CD4-positive, alpha-beta T cell (primary cell): ENCODE measurements around the gene SUCO. TPM values are rescaled to one million over a fixed set of nuclear protein-coding genes. Genes with fewer than 3 reads are reported as not detected.

ENCODE experiments used
- ATAC-seq: fragments of 200-7000 bp; cut with Tn5 transposase; one replicate; pipeline ENCODE4 v1.10.0; 2022; ENCODE audit warnings: mild to moderate bottlenecking; ENCODE audit not compliant: poor library complexity
- CTCF ChIA-PET: fragments of 350-600 bp; sonication (Branson Sonifier 250); formaldehyde crosslinking; loops from one replicate; lab custom pipeline; 2021; ENCODE audit warnings: antibody characterized with exemption, inconsistent platforms; lab: Charles Lee
- POLR2A ChIA-PET: fragments of 350-600 bp; sonication (Branson Sonifier 250); formaldehyde crosslinking; loops from one replicate; lab custom pipeline; 2021; ENCODE audit warnings: antibody characterized with exemption, inconsistent platforms; lab: Charles Lee
- DNase-seq, 14 experiments: peaks; one replicate each; pipeline ENCODE4 v3.0.0-alpha.2; 2013 to 2020; ENCODE audit warnings: mixed read lengths in 2 of 14
- H3K27ac ChIP-seq, 2 donors: one replicate each; pipeline versions ENCODE4 v1.5.1 to v1.7.0; 2013; ENCODE audit warnings: low read length in 2 of 2, low read depth in 1 of 2, mild to moderate bottlenecking in 1 of 2
- H3K27me3 ChIP-seq, 2 experiments: 1 replicate in 1 of 2; 2 replicates in 1 of 2; pipeline versions ENCODE4 v1.6.1 to v1.7.0; 2013; ENCODE audit warnings: low read length in 2 of 2, control low read depth in 1 of 2, mild to moderate bottlenecking in 1 of 2, moderate library complexity in 1 of 2; ENCODE audit not compliant: insufficient read depth in 2 of 2, control insufficient read depth in 1 of 2
- H3K36me3 ChIP-seq: one replicate; pipeline ENCODE4 v1.6.1; 2013; ENCODE audit warnings: low read length, control low read depth; ENCODE audit not compliant: insufficient read depth
- H3K4me1 ChIP-seq: one replicate; pipeline ENCODE4 v1.6.1; 2013; ENCODE audit warnings: low read length, control low read depth; ENCODE audit not compliant: insufficient read depth
- H3K4me3 ChIP-seq: one replicate; pipeline ENCODE4 v1.5.1; 2013; ENCODE audit warnings: mild to moderate bottlenecking, low read length, moderate library complexity
- H3K9me3 ChIP-seq, 2 experiments: 1 replicate in 1 of 2; 2 replicates in 1 of 2; pipeline versions ENCODE4 v1.6.1 to v1.7.0; 2013; ENCODE audit warnings: low read length in 2 of 2, mild to moderate bottlenecking in 2 of 2, control low read depth in 1 of 2, moderate library complexity in 1 of 2; ENCODE audit not compliant: control insufficient read depth in 1 of 2, insufficient read depth in 1 of 2
- H3K27ac Mint-ChIP-seq: one replicate; pipeline ENCODE4 v1.8.0; 2020; ENCODE audit warnings: mixed read lengths
- H3K27me3 Mint-ChIP-seq: one replicate; pipeline ENCODE4 v1.8.0; 2021; ENCODE audit warnings: mixed read lengths
- H3K36me3 Mint-ChIP-seq: one replicate; pipeline ENCODE4 v1.8.0; 2021; ENCODE audit warnings: low read depth, mixed read lengths
- H3K4me1 Mint-ChIP-seq: one replicate; pipeline ENCODE4 v1.8.0; 2021; ENCODE audit warnings: low read depth, mixed read lengths
- H3K4me3 Mint-ChIP-seq: one replicate; pipeline ENCODE4 v1.8.0; 2020; ENCODE audit warnings: mild to moderate bottlenecking, mixed read lengths
- H3K9me3 Mint-ChIP-seq: one replicate; pipeline ENCODE4 v1.8.0; 2020; ENCODE audit warnings: mixed read lengths
- CTCF ChIP-seq: fragments of 200-600 bp; IDR thresholded peaks from one replicate; pipeline ENCODE4 v1.8.0; 2022; ENCODE audit warnings: antibody characterized with exemption, mild to moderate bottlenecking
- intact Hi-C, 2 experiments: fragments of 100-400 bp; cut with DNase I in 1 of 2; cut with micrococcal nuclease in 1 of 2; formaldehyde crosslinking; loops; one replicate each; pipeline versions ENCODE4 v1.15.1 to v1.9.0; 2023 to 2025; cut with DNase I, micrococcal nuclease
- total RNA-seq, 174 experiments: library from RNA in 2 of 174; stranded (reverse) in 2 of 174; gene quantifications; one replicate each; pipeline ENCODE4 v1.2.3 and lab custom pipeline; 2021 to 2026

Gene SUCO
- total RNA-seq, 2 experiments from 2014 or later = 93.1 to 104 TPM

- no peak for TF ChIP-seq CTCF
- Mint-ChIP-seq H3K4me1 (peaks cover 48% of the 10 kb centered on the region), H3K36me3 (no peaks in the 10 kb centered on the region), H3K27me3 (no peaks in the 10 kb centered on the region), H3K27ac (no peak overlapping the region), H3K9me3 (no peaks in the 10 kb centered on the region), H3K4me3 (no peak overlapping the region)
- DNase-seq (no peak), ATAC-seq (no peak)
- Histone ChIP-seq H3K27me3 (no peaks in the 10 kb centered on the region), H3K4me1 (peaks cover 13% of the 10 kb centered on the region), H3K27ac (no peak overlapping the region), H3K9me3 (no peaks in the 10 kb centered on the region), H3K36me3 (no peaks in the 10 kb centered on the region), H3K4me3 (no peak overlapping the region)
- ChIA-PET POLR2A (interaction anchor here (0.6 to 4.9 kb wide), 3 partner anchors 11 to 1608 kb away, joined by 3 to 28 read pairs (median 6); partner anchors contain the start of gene SUCO), CTCF (no interaction called here)
- intact Hi-C loops = no loop called here
These were observed 12.6 kb downstream of the SUCO start for GRCh38 chr1:172545396-172546004.

GRCh38 chr1:172547071-172547470, 14.1 kb downstream of the SUCO start:
- Histone ChIP-seq H3K4me1 (peaks cover 13% of the 10 kb centered on the region), H3K9me3 (no peaks in the 10 kb centered on the region), H3K4me3 (no peak overlapping the region), H3K36me3 (no peaks in the 10 kb centered on the region), H3K27me3 (no peaks in the 10 kb centered on the region), H3K27ac (no peak overlapping the region)
- ATAC-seq = no peak
- ChIA-PET POLR2A (interaction anchor here (2.1 to 4.9 kb wide), 2 partner anchors 14 kb away, joined by 5 to 28 read pairs; partner anchors contain the start of gene SUCO), CTCF (no interaction called here)
- no peaks in the 10 kb centered on the region for H3K27me3 Mint-ChIP-seq
- H3K4me1 Mint-ChIP-seq = peaks cover 43% of the 10 kb centered on the region
- no peaks in the 10 kb centered on the region for H3K9me3 Mint-ChIP-seq
- no peak overlapping the region for H3K27ac Mint-ChIP-seq
- H3K36me3 Mint-ChIP-seq = peaks cover 4% of the 10 kb centered on the region
- no peak overlapping the region for H3K4me3 Mint-ChIP-seq
- DNase-seq = no peak
- TF ChIP-seq CTCF = no peak
- intact Hi-C loops = no loop called here

- H3K27ac Mint-ChIP-seq = no peak overlapping the region
- ATAC-seq (no peak), DNase-seq (no peak)
- H3K4me3 Mint-ChIP-seq = no peak overlapping the region
- H3K9me3 Mint-ChIP-seq = no peaks in the 10 kb centered on the region
- H3K36me3 Mint-ChIP-seq = peaks cover 16% of the 10 kb centered on the region
- POLR2A ChIA-PET = no interaction called here
- Histone ChIP-seq H3K4me1 (peaks cover 7% of the 10 kb centered on the region), H3K36me3 (peaks cover under 1% of the 10 kb centered on the region), H3K4me3 (no peak overlapping the region), H3K9me3 (no peaks in the 10 kb centered on the region), H3K27ac (no peak overlapping the region), H3K27me3 (no peaks in the 10 kb centered on the region)
- CTCF ChIA-PET = interaction anchor here (0.7 kb wide), 1 partner anchor 62 kb away, joined by 3 read pairs; no protein-coding TSS in a partner anchor
- H3K4me1 Mint-ChIP-seq = peaks cover 44% of the 10 kb centered on the region
- intact Hi-C loops = no loop called here
- no peak for TF ChIP-seq CTCF
- no peaks in the 10 kb centered on the region for H3K27me3 Mint-ChIP-seq
These were observed 16.8 kb downstream of the SUCO start for GRCh38 chr1:172549621-172550280.
